Heart left ventricle (tissue), 13 donors: ENCODE results near the gene TRDN.

Experiments used
- POLR2A ChIP-seq, 2 donors: fragments of 450-650 bp; IDR thresholded peaks; one replicate each; pipeline ENCODE4 v1.6.1; 2017; ENCODE audit warnings: antibody characterized with exemption in 2 of 2, mild to moderate bottlenecking in 2 of 2, moderate library complexity in 2 of 2
- TF ChIP-seq, protein P1 (sequence below), 12 donors: fragments of 200-600 bp; sonication (generic) in 4 of 12; IDR thresholded peaks; one replicate each; pipeline versions ENCODE4 v1.5.0 to v1.8.0; 2018 to 2022; ENCODE audit warnings: antibody characterized with exemption in 12 of 12, mild to moderate bottlenecking in 5 of 12
- donor health status: ischemic (EF 13 %, LVEDD 7.1; RV severe dilation, severe dysfunction).
- donor health status: DM: no; HTN: yes; CAD: no.
- donor health status: DM: no; HTN: no; CAD: no.
- donor health status: ischemic (EF 25% LVEDD 6.9; RV normal size, moderate dysfunction).
- donor health status: ischemic (EF 25% LVEDD 5.7; RV mildly dilated, moderate dysfunction).
- donor health status: ischemic (EF 35%, LVEDD 5.7; RV mildly dilated, moderate dysfunction).
- donor health status: nonischemic (EF 11% LVEDD 7.7; RV severe dilation, severe dysfunction).
- donor health status: DM: yes; HTN: yes; CAD: no.
- donor health status: PGD.
- donor health status: ischemic (EF 29% LVEDD 5.4; RV normal size, mild dysfunction).
- donor health status: nonischemic (EF 23%, LVEDD 6.1; RV moderate dilation, normal function).

- TF ChIP-seq, protein P1, sequence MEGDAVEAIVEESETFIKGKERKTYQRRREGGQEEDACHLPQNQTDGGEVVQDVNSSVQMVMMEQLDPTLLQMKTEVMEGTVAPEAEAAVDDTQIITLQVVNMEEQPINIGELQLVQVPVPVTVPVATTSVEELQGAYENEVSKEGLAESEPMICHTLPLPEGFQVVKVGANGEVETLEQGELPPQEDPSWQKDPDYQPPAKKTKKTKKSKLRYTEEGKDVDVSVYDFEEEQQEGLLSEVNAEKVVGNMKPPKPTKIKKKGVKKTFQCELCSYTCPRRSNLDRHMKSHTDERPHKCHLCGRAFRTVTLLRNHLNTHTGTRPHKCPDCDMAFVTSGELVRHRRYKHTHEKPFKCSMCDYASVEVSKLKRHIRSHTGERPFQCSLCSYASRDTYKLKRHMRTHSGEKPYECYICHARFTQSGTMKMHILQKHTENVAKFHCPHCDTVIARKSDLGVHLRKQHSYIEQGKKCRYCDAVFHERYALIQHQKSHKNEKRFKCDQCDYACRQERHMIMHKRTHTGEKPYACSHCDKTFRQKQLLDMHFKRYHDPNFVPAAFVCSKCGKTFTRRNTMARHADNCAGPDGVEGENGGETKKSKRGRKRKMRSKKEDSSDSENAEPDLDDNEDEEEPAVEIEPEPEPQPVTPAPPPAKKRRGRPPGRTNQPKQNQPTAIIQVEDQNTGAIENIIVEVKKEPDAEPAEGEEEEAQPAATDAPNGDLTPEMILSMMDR (IDR thresholded peaks at IDR 0.05), result no peak
- no peak for TF ChIP-seq POLR2A (IDR thresholded peaks at IDR 0.05)
Observed at GRCh38 chr6:123189816-123190215, 446.9 kb downstream of the TRDN start.
